GM19463 (cell line): ENCODE results near the gene CPAMD8.
"Not testable (repeated sequence)": the region's sequence is repeated elsewhere in the genome, so short reads cannot be mapped to it uniquely, and the experiment has no call there.

ENCODE experiments used
- ATAC-seq: cut with Tn5 transposase; IDR thresholded peaks from one replicate; pipeline ENCODE4 v1.9.1; 2021; ENCODE audit warnings: mild to moderate bottlenecking, moderate library complexity; ENCODE audit not compliant: unreplicated experiment

CPAMD8 gene

DNA sequence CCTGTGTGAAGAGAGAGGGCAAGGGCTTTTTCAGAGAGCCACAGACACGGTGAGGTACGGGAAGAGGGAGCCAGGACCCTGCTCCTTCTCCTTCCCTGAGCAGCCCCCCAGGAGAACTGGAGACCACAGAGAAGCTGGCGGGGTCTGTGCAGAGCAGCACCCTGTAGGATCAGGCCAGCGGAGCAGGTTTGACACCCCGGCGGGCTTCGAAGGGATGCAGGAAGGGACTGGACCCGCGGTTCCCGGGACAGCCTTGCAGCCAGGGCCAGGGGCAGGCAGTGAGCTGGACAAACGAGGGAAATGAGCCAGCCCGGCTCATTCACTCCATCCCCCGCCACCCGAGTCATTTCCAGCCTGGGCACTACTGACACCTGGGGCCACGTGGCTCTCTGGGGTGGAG lies 22.2 kb downstream of the CPAMD8 start:
- ATAC-seq = no peak

DNA sequence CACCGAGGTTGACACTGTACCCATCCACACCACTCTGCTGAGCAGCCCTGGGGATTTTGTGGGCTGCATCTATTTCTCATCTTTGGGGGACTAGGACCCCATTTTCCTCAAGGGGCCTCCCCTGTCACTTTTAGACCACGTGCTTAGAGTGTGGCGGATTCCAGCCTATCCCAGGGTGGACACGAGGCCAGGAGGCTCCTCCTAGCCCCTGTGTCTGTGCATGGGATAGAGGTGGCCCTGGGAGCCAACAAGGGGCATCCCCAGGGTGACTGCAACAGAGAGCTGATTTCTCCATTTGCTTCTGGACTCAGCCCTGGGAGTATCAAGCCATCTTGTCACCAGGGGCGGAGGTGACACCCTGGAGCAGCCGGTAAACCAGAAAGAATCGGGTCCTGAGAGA lies 24.2 kb downstream of the CPAMD8 start:
- no peak for ATAC-seq

DNA sequence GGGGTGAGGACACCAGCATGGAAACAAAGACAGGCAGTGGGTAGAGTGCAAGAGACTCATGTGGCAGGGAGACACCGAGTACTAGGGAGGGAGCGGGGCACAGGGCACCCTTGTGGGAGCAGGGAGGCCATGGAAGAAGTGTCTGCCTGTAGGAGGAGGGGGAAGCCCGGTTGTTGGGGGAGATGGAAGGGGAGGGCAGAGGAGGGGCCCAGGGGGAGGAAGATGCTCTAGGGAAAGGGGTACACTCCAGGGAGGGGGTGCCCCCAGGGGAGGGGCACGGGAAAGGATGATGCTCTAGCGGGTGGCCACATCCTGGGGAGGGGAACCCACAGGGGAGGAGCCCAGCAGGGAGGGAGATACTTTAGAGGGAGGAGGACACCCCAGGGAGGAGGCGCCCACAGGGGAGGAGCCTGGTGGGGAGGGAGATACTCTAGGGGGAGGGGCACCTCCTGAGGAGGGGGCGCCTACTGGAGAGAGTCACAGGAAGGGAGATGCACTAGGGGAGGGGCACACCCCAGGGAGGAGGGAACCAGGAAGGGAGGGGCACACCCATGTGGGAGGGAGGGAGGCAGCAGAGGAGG lies 24.9 kb downstream of the CPAMD8 start:
- no peak for ATAC-seq

DNA sequence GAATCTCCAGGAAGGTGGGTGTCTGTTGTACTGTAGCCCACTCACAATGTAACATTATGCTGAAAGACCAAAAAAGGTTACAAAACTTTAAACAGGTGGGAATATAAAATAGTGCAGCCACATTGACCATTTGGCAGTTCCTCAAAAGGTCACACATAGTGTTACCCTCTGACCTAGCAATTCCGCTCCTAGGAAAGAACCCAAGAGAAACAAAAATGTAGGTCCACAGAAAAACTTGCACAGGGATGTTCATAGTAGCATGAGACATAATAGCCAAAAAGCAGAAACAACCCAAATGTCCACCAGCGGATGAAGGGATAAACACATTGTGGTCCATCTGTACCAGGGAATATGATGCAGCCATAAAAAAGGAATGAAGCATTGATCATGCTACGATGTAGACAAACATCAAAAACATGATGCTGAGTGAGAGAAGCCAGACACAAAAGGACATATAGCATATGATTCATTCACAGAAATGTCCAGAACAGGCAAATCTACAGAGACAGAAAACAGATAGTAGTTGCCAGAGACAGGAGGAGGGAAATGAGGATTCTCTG lies 27.9 kb downstream of the CPAMD8 start:
- ATAC-seq = no peak

DNA sequence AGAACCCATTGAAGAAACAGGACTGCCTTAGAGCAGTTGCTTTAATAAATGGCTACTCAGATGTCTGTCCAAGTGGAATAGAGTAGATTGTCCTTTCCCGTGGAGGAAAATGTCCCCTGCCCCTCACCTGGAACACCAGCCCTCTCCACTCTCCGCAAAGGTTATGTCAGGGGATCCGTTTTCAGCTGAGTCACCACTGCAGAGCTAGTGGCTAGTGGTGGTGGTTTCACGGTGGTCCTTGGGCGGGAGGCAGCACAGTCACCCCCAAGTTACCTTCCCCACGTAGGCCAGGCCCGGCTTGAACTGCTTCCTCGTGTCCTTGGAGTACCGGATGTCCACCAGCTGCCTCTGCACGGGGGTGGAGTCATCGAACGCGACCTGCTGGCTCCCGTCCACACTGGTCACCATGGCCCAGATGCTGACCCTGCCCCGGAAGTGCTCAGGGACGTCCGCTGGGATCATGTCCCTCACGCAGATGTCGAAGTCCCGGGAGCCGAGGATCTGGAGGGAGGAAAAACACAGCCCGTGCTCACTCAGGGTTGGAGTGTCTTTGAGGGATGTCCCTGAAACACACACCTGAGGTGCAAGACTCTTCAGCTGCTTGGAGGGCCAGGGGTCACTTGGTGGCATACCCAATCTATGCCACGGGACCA lies 29.6 kb downstream of the CPAMD8 start:
- ATAC-seq = not testable (repeated sequence)

DNA sequence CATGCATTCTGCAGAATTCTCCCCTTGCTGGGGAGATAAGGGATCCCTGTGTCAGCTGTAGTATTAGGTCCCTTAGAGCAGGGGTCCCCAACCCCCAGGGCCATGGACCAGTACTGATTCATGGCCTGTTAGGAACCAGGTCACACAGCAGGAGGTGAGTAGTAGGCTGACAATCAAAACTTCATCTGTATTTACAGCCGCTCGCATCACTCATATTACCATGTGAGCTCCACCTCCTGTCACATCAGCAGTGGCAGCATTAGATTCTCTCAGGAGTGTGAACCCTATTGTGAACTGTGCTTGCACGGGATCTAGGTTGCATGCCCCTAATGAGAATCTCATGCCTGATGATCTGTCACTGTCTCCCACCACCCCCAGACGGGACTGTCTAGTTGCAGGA lies 37.9 kb downstream of the CPAMD8 start:
- no peak for ATAC-seq

DNA sequence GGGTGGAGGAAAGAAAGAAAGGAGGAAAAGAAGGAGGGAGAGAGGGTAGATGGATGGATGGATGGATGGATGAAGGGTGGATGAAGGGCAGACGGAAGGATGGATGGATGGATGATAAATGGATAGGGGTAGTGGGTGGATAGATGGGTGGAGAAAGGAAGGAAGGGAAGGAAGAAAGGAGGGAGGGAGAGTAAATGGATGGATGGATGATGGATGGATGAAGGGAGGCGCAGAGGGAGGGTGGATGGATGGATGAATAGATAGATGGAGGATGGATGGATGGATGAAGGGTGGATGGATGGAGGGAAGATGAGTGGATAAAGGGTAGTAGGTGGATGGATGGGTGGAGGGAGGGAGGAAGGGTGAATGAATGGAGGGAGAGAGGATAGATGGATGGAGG lies 41.2 kb downstream of the CPAMD8 start:
- ATAC-seq = no peak

DNA sequence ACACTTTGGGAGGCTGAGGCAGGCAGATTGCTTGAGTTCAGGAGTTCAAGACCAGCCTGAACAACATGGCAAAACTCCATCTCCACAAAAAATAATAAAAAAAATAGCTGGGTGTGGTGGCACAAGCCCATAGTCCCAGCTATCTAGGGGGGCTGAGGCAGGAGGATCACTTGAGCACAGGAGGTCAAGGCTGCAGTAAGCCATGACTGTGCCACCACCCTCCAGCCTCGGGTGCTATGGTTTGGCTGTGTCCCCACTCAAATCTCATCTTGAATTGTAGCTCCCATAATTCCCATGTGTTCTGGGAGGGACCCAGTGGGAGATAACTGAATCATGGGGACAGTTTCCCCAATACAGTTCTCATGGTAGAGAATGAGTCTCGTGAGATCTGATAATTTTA lies 44.0 kb downstream of the CPAMD8 start:
- not testable (repeated sequence) for ATAC-seq

DNA sequence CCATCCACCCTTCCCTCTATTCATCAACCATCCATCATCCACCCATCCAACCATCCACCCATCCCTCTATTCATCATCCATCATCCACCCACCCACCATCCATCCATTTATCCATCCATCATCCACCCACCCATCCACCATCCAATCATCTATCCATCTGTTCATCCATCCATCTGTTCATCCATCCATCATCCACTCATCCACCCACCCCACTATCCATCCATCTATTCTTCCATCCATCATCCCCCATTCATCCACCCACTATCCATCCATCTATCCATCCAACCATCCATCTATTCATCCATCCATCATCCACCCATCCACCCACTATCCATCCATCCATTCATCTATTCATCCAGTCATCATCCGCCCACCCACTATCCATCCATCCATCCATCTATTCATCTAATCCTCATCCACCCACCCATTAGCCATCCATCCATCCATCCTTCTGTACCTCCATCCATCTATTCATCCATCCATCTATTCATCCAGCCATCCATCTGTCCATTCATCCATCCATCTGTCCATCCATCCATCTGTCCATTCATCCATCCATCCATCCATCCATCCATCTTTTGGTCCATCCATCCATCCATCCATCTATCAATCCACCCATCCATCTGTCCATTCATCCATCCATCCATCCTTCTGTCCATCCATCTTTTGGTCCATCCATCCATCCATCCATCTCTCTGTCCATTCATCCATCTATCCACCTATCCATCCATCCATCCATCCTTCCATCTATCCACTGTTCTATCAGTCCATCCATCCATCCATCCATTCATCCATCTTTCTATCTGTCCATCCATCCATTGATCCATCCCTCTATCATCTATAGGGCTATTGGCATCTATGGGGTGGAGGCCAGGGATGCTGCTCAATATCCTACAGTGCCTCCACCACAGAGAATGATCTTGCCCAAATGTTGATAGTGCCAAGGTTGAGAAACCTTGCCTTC lies 47.5 kb downstream of the CPAMD8 start:
- no peak for ATAC-seq

DNA sequence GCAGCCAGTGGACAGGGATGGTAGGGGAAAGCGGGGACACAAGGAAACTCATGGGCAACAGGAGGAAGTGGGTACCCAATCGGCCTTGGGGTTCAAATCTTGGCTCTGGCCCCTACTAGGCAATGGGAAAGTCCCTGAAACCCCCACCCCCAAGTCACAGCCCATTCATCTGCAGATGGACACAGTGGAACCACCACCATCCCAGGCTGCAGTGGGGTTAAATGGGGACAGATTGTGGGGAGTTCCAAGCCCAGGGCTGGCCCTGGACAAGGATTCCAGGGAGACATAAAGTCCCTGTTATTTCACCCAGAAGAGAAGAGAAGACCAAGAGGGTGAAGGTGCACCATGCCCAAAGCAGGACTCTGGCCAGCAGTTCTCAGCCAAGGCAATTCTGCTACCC lies 48.5 kb downstream of the CPAMD8 start:
- no peak for ATAC-seq

DNA sequence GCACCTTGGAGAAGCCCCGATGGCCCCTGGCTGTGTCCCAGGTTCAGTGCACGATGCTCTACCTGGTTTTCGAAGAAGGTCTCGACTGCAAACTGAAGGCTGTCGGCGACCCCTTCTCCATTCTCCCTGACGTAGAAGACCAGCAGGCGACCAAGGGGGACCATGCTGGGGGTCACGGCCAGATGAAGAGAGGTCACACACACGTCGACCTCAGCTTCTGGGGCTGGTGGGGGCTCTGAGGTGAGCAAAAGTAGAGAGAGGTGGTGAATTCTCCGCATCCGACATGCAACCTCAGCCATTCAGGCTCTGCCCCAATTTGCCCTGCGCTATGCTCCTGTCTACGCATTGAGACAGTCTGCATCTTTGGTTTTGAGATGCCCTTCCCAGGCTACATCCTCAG lies 49.3 kb downstream of the CPAMD8 start:
- no peak for ATAC-seq

DNA sequence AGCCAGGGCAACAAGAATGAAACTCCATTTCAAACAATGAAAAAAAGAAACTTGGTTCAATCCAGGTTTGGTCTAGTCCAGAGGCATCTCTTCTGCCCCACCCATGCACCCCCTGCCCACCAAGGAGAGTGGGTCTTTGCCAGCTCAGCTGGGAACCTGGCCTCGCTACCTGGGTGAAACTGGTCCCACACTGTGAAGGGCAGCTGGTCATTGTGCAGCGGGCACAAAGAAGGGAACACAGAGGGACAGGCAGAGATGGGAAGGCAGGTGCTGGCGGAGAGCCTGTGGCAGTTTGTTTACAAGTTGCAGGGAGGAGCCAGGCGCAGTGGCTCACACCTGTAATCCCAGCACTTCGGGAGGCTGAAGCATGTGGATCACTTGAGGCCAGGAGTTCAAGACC lies 50.2 kb downstream of the CPAMD8 start:
- ATAC-seq = no peak

DNA sequence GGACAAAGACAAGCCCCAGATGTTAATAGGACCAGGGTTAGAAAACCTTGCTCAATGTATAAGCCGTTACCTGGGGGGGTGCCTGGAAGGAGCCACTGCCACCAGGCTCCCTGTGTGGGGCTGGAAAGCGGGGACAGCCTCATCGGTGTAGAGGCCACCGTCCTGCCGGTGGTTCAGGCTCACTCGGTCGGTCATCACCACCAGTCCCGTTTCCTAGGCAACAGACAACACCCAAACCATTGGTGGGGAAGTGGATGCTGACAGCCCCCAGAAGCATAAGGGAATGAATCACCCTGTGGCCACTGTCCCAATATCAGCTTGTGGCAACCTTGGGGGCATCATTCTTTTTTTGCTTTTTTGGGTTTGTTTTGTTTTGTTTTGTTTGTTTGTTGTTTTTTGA lies 55.8 kb downstream of the CPAMD8 start:
- no peak for ATAC-seq

DNA sequence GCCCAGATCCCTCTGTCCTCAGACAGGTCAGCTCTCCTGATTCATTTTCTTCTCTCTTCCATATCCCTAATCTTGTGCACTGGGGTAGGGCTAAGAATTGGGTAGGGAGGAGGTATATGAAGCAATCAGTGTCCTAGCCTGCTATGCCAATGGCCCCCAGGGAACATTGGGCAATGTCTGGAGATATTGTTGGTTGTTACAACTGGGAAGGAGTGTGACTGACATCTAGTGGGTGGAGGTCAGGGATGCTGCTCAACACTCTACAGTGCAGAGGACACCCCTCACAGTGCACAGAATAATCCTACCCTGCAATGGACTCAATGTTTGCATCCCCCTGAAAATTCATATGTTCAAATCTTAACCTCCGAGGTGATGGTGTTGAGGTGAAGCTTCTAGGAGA lies 57.5 kb downstream of the CPAMD8 start:
- ATAC-seq = no peak

DNA sequence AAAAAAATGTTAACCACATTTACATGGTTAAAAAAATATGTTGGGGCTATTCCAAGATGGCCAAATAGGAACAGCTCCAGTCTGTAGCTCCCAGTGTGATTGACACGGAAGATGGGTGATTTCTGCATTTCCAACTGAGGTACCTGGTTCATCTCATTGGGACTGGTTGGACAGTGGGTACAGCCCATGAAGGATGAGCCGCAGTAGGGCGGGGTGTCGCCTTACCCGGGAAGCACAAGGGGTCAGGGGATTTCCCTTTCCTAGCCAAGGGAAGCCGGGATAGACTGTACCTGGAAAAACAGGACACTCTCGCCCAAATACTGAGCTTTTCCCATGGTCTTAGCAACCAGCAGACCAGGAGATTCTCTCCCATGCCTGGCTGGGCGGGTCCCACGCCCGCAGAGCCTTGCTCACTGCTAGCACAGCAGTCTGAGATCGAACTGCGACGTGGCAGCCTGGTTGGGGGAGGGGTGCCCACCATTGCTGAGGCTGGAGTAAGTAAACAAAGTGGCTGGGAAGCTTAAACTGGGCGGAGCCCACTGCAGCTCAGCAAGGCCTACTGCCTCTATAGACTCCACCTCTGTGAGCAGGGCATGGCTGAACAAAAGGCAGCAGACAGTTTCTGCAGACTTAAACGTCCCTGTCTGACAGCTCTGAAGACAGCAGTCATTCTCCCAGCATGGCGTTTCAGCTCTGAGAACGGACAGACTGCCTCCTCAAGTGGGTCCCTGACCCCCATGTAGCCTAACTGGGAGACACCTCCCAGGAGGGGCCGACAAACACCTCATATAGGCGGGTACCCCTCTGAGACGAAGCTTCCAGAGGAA lies 65.4 kb downstream of the CPAMD8 start:
- ATAC-seq = not testable (repeated sequence)

DNA sequence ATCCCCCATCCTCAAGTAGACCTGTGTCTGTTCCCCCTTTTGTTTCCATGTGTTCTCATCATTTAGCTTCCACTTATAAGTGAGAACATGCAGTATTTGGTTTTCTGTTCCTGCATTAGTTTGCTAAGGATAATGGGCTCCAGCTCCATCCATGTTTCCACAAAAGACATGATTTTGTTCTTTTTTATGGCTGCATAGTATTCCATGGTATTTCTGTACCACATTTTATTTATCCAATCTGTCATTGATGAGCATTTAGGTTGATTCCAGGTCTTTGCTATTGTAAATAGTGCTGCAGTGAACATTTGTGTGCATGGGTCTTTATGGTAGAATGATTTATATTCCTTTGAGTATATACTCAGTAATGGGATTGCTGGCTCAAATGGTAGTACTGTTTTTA lies 68.3 kb downstream of the CPAMD8 start:
- not testable (repeated sequence) for ATAC-seq

DNA sequence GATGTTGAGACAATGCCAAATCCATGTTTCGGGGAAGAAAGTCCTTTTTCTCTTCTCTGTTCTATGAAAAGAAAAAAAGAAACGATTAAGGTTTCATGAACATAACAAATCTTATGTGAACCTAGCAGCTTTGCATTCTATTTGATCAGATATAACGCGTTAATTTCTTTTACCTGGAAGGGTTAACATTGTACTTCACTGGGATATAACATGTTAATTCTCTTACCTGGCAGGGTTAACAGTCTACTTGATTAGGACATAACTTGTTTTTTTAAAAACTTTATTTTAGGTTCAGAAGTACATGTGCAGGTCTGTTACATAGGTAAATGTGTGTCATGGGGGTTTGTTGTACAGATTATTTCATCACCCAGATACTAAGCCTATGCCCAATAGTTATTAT lies 68.8 kb downstream of the CPAMD8 start:
- no peak for ATAC-seq

DNA sequence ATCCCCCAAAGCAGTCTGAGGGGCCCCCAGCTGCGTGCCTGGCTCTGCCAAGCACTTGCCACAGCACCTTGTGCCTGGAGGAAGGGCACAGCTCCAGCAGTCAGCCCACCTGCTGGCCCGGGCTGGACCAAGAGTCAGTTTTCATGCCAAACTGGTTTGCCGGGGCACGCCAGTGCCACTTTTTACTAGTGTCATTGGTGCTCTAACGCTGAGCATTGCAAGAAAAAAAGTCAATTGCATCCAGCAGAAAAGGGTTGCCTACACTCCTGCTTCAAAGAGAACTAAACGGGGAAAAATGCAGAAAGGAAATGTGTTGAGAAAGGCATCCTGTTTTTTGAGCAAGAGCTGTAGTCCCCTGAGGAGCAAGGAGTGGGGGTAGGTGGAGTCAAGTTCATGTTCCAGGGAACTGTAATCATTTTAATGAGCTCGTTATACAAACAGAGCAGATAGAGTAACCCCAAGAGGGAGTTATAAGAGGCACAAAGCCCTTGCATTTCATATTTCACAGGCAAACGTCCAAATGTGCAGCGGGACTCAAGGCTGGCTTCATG lies 69.4 kb downstream of the CPAMD8 start:
- no peak for ATAC-seq

DNA sequence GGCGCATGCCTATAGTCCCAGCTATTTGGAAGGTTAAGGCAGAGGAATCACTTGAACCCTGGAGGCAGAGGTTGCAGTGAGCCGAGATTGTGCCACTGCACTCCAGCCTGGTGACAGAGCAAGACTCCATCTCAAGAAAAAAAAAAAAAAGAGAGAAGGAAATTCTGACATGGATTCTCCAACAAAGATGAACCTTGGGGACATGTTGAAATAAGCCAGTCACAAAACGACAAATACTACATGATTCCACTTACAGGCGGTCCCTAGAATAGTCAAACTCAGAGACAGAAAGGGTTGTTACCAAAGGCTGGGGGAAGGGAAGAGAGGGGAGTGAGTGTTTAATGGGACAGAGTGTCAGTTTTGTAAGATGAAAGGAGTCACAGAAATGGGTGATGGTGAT lies 71.4 kb downstream of the CPAMD8 start:
- no peak for ATAC-seq

DNA sequence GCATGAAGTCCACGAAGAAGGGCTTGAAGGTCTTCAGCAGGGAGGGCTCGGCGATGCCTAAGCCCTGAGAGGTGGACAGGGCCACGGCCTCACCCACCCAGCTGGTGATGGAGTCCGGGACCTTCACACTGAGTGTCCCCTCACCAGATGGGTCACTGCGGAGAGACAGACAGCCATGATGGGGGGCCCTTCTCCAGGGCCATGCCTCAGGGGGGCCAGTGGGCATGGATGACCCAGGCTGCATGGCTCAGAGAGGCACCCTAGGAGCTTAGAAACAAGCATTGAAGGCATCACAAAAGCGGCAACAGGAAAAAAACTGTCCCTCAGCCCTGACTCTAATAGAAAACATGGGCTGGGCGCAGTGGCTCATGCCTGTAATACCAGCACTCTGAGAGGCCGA lies 74.6 kb downstream of the CPAMD8 start:
- no peak for ATAC-seq
